GM19240 (cell line): ENCODE results near the gene C1QTNF5.

Source experiments
- DNase-seq: peaks from one replicate; pipeline ENCODE4 v3.0.0; 2011; ENCODE audit warnings: low spot score; ENCODE audit not compliant: insufficient read length

Gene C1QTNF5

DNA sequence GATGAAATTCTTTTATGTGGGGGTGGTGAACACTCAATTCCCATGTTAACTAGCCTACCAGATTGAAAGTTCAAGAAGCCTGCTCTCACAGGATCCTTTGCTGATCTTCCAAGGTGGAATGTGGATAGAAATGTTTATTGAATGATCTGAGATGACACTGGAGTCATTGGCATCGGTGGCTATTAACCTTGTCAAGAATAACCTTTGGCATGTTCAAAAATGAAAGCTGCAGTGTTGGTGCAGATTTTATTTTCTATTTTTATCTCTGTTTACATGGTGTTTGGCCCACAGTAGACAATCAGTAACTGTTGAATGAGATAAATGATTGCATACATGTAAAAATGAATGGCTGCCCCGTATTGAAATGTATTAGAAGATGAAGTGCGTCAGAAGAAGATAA lies 42.7 kb downstream of the C1QTNF5 start:
- DNase-seq, result no peak

DNA sequence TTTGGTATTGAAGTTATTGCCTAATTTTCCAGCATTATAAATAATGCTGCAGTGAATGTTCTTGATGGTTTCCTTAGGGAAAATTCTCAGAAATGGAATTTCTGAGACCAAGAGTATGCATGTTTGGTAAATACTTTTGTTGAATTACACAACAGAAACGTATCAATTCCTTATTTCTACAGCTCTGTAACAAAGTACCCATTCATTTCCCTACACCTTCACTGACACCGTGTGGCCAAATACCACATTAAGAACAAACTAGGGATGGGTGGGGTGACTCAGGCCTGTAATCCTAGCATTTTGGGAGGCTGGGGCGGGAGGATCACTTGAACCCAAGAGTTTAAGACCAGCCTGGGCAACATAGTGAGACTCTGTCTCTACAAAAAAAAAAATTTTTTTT lies 45.5 kb downstream of the C1QTNF5 start:
- DNase-seq, result no peak

GRCh38 chr11:119293461-119293860 lies 47.2 kb downstream of the C1QTNF5 start:
- DNase-seq, result no peak

DNA sequence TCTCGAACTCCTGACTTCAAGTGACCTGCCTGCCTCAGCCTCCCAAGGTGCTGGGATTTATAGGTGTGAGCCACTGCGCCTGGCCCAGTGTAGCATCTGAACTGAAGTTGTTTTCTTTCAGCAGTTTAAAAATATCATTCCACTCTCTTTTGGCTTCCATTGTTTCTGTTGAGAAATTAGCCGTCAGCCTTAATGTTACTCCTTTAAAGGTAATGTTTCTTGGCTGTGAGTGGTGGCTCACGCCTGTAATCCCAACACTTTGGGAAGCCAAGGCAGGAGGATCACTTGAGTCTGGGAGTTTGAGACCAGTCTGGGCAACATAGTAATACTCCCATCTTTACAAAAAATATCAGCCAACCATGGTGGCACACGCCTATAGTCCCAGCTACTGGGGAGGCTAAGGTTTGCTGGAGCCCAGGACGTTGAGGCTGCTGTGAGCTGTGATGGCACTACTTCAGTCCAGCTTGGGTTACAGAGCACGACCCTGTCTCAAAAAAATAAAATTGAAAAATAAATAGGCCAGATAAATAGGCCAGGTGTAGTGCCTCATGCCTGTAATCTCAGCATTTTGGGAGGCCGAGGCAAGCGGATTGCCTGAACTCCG lies 49.7 kb downstream of the C1QTNF5 start:
- no peak for DNase-seq
